NCI-H1092 treated with DMSO at 0.1 percent for 48 hours (cell line): ENCODE data around the gene SCN1B.

Experiments used
- DNase-seq: peaks from one replicate; lab custom pipeline; 2025; lab: John Stamatoyannopoulos, UW

The SCN1B gene

DNA sequence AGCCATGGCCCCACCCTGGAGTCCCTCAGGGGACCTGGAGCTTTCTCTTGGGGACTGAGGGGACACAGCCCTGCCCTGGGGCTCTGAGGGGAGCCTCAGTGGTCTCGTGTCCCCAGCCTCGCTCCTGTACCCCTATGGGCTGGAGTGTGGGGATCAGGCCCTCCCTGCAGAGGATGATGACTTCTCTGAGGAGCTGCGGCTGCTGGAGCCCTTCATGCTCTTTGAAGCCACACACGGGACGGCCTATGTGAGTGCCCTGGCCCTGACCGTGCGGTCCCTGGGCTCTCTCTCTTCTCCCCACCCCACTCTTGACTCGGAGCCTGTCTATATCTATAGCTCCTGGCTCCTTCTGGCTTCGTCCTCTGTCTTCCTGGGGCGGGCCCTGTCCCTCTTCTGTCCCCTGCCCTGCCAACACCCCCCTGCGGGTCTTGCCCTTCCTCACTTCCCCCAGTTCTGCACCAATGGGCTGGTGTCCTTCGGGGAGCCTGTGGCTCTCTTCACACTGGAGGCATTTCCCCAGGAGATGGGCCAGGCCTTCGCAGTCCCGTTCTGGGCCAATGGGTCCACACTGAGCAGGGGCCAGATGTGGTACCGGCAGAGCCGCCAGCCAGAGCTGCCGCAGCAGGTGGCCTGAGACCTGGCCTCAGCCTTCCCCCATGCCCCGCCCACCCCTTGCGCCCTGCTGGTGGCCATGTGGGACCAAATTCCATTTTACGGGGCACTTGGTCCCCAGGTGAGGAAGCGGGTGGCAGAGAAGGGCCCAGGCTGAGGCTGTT, 44.3 kb downstream of the SCN1B start:
- DNase-seq = no peak

- DNase-seq = no peak
Measured at GRCh38 chr19:35075202-35076025, 45.1 kb downstream of the SCN1B start.

GRCh38 chr19:35076026-35076370, 45.7 kb downstream of the SCN1B start:
- DNase-seq = no peak

GRCh38 chr19:35076657-35077056, 46.4 kb downstream of the SCN1B start:
- DNase-seq = no peak

GRCh38 chr19:35077411-35078223, 47.3 kb downstream of the SCN1B start:
- no peak for DNase-seq

DNA sequence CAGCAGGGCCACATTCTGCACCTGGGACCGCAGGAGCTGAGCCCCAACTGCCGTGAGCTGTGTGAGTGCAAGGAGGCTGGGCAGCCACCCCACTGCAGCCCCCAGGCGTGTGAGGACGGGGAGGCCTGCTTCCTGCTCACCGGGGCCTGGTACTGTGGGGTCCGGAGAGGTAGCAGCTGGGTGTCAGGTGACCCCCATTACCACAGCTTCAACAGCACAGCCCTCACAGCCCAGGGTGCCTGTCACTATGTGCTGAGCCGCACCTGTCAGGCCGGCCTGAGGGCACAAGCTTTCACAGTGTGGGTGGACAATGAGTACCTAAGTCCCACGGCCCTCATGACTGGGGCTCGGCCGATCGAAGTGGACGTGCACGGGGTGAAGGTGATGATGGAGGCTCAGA, 49.6 kb downstream of the SCN1B start:
- no peak for DNase-seq

- DNase-seq = no peak
Measured at GRCh38 chr19:35080613-35081170, 50.4 kb downstream of the SCN1B start.

DNA sequence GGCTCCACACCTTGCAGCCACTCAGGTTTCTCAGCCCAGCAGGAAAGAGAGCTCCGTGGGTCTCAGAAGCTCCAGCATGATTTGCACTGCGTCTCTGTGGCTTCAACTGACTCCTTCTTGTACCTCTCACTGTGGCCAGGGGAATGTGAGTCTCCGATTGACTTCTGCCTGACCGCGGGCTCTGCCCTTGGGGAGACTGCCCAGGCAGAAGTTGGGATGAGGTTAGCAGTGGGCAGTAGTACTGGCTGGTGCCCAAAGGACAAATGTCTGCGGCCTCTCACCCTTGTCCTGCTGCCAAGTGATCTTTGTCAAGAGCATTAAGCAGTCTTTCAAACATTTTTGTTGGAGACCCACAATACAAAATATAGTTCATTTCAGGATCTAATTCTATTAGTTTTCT, 50.9 kb downstream of the SCN1B start:
- no peak for DNase-seq

DNA sequence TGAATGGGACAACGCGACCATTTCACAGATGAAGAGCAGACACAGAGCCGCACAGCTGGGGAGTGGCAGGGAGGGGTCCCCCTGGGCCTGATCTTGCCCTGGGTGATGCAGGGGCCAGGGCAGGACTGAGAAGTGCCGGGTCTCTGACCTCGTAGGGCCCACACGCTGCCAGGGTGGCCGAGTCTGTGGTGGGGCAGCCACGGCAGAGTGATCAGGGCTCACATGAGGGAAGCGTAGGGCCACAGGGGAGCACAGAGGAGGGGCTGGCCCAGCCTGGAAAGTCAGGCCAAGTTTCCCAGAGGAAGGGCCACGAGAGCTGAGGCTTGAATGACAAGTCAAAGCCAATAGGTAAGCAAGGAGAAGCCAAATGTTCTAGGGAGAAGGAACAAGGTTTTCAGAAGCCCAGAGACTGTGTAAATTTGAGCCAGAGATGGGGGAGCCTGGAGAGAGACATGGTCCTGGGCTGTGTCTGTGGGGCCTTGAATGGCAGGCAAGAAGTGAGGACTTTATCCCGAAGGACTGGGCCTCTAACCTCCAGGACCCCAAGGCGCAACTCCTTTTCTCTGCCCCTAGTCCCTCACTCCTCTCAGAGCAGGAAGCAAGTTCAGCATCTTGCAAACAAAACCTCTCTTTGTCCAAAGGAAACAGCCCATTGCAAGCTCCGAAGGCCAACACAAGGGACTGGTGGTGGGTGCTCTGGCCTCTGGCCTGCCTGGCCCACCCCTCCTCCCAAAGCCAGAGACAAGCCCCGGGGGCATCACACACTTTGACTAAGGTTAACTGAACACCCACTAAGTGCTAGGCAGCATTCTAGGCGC, 53.6 kb downstream of the SCN1B start:
- no peak for DNase-seq

- DNase-seq = no peak
Measured at GRCh38 chr19:35084509-35084762, 54.2 kb downstream of the SCN1B start.

- no peak for DNase-seq
Measured at GRCh38 chr19:35085947-35086346, 55.7 kb downstream of the SCN1B start.

- no peak for DNase-seq
Measured at GRCh38 chr19:35086455-35086854, 56.2 kb downstream of the SCN1B start.

- DNase-seq = no peak
Measured at GRCh38 chr19:35087393-35087792, 57.1 kb downstream of the SCN1B start.

DNA sequence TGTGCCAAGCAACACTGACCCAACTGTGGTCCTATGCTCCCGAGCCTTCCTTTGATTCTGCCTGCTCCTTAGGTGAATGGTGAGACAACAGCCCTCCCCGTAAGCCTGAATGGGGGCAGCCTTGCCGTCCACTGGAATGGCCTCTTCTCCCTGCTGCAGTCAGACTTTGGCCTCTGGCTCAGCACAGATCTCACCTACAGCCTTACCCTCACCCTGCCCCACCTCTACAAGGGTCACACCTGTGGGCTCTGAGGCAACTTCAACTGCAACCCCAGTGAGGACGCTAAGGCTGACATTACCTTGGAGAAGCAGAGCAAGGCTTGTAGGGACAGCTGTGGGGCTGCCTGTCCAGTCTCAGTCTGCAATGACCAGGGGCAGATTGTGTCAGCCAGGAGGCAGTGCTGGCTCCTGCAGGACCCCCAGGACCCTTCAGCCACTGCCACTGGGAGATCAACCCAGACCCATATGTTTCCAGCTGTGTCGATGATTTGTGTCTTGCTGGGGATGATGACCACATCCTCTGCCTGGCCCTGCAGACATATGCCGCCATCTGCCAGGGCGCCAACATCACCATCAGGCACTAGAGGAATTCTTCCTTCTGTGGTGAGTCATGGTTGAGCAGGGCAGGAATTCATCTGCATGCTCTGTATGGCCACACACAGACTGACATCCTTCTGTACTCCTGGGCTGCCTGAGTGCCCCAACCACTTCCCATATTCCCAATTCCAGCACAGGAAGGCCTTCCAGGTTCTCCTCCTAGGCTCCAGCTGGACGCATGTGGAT, 58.1 kb downstream of the SCN1B start:
- DNase-seq = no peak

- no peak for DNase-seq
Measured at GRCh38 chr19:35089554-35089953, 59.3 kb downstream of the SCN1B start.
